Fibroblast of lung (primary cell): ENCODE data around the gene CLDN12. TPM values are rescaled to one million over a fixed set of nuclear protein-coding genes. Genes with fewer than 3 reads are reported as not detected.

Experiments
- DNase-seq, 2 donors: peaks; one replicate each; pipeline versions ENCODE4 v3.0.0 to v3.0.0-alpha.2; 2010; ENCODE audit warnings: low read depth in 2 of 2
- H2AFZ ChIP-seq: 2 replicates; pipeline ENCODE4 v1.5.1; 2012; ENCODE audit warnings: low read length, control low read depth, inconsistent platforms
- H3K27ac ChIP-seq: 2 replicates; pipeline ENCODE4 v1.5.1; 2011; ENCODE audit warnings: low read length, control low read depth; ENCODE audit not compliant: insufficient read depth
- H3K27me3 ChIP-seq: 2 replicates; pipeline ENCODE4 v1.5.1; 2011; ENCODE audit warnings: mild to moderate bottlenecking, low read length; ENCODE audit not compliant: control insufficient read depth, insufficient read depth
- H3K36me3 ChIP-seq: 2 replicates; pipeline ENCODE4 v1.5.1; 2011; ENCODE audit warnings: low read length; ENCODE audit not compliant: control insufficient read depth, insufficient read depth
- H3K4me1 ChIP-seq: 2 replicates; pipeline ENCODE4 v1.5.1; 2011; ENCODE audit warnings: low read length; ENCODE audit not compliant: control insufficient read depth, insufficient read depth; ENCODE audit errors: extremely low read depth
- H3K4me2 ChIP-seq: 2 replicates; pipeline ENCODE4 v1.5.1; 2011; ENCODE audit warnings: low read length, control low read depth; ENCODE audit not compliant: insufficient read depth; ENCODE audit errors: extremely low read depth
- H3K4me3 ChIP-seq, 4 experiments: fragments of 200-600 bp in 1 of 4; sonication (generic) in 1 of 4; replicated peaks in 1 of 4; 2 replicates each; pipeline ENCODE4 v1.5.1; 2011 to 2016; ENCODE audit warnings: low read length in 4 of 4, low read depth in 3 of 4, mild to moderate bottlenecking in 3 of 4, control low read depth in 2 of 4, inconsistent platforms in 1 of 4, mixed read lengths in 1 of 4; ENCODE audit not compliant: insufficient read depth in 1 of 4; ENCODE audit errors: control extremely low read depth in 1 of 4
- H3K79me2 ChIP-seq: 2 replicates; pipeline ENCODE4 v1.5.1; 2012; ENCODE audit warnings: mild to moderate bottlenecking, low read length, inconsistent platforms; ENCODE audit not compliant: control insufficient read depth, insufficient read depth
- H3K9ac ChIP-seq: 2 replicates; pipeline ENCODE4 v1.5.1; 2011; ENCODE audit warnings: mild to moderate bottlenecking, low read length, control low read depth; ENCODE audit not compliant: insufficient read depth
- H3K9me3 ChIP-seq: 2 replicates; pipeline ENCODE4 v1.5.1; 2012; ENCODE audit warnings: low read depth, low read length; ENCODE audit not compliant: control insufficient read depth, insufficient read depth
- H4K20me1 ChIP-seq: 2 replicates; pipeline ENCODE4 v1.5.1; 2011; ENCODE audit warnings: low read length; ENCODE audit not compliant: control insufficient read depth, insufficient read depth; ENCODE audit errors: extremely low read depth
- EZH2 ChIP-seq: IDR thresholded peaks from 2 replicates; pipeline ENCODE4 v1.5.1; 2012; ENCODE audit warnings: low read length, control low read depth, mild to moderate bottlenecking; ENCODE audit errors: missing control alignments
- polyA plus RNA-seq, 2 donors: library from polyadenylated mRNA; depleted of rRNA in 1 of 2; stranded (reverse) in 1 of 2; unstranded in 1 of 2; fragments of >200 nt; gene quantifications; 2 replicates each; pipeline ENCODE4 v1.2.1, GENCODE V29; 2011 to 2012; ENCODE audit warnings: missing spikeins in 1 of 2
- total RNA-seq: library from RNA; depleted of rRNA; stranded (reverse); fragments of >200 nt; gene quantifications from 2 replicates; pipeline ENCODE4 v1.2.1, GENCODE V29; 2014
- TF ChIP-seq, protein P1 (sequence below), 2 donors: IDR thresholded peaks in 1 of 2; conservative IDR thresholded peaks in 1 of 2; 1 replicate in 1 of 2; 2 replicates in 1 of 2; pipeline ENCODE4 v1.5.1; 2011 to 2012; ENCODE audit warnings: low read length in 2 of 2, control low read depth in 1 of 2, inconsistent platforms in 1 of 2, low read depth in 1 of 2, mild to moderate bottlenecking in 1 of 2

The CLDN12 gene
- total and polyA plus RNA-seq, 2 donors (not counting 1 experiment from before 2014, with no cell fraction given): 41.8 to 44.8 TPM

- no peak overlapping the region for H3K4me3 ChIP-seq
- no peak overlapping the region for H2AFZ ChIP-seq
- no peak overlapping the region for H3K27ac ChIP-seq
- H3K36me3 ChIP-seq: no peaks in the 10 kb centered on the region
- TF ChIP-seq, protein P1, sequence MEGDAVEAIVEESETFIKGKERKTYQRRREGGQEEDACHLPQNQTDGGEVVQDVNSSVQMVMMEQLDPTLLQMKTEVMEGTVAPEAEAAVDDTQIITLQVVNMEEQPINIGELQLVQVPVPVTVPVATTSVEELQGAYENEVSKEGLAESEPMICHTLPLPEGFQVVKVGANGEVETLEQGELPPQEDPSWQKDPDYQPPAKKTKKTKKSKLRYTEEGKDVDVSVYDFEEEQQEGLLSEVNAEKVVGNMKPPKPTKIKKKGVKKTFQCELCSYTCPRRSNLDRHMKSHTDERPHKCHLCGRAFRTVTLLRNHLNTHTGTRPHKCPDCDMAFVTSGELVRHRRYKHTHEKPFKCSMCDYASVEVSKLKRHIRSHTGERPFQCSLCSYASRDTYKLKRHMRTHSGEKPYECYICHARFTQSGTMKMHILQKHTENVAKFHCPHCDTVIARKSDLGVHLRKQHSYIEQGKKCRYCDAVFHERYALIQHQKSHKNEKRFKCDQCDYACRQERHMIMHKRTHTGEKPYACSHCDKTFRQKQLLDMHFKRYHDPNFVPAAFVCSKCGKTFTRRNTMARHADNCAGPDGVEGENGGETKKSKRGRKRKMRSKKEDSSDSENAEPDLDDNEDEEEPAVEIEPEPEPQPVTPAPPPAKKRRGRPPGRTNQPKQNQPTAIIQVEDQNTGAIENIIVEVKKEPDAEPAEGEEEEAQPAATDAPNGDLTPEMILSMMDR (conservative IDR thresholded peaks at IDR 0.05 in 1 of 2, IDR thresholded peaks at IDR 0.05 in 1 of 2; ENCODE audit: low read depth in 1 of 2, low read length in 2 of 2): no peak
- TF ChIP-seq EZH2: no peak
- no peaks in the 10 kb centered on the region for H3K4me1 ChIP-seq
- no peaks in the 10 kb centered on the region for H3K79me2 ChIP-seq
- no peak overlapping the region for H3K9ac ChIP-seq
- no peaks in the 10 kb centered on the region for H3K27me3 ChIP-seq
- no peak for DNase-seq
- H4K20me1 ChIP-seq: no peaks in the 10 kb centered on the region
- no peaks in the 10 kb centered on the region for H3K9me3 ChIP-seq
- no peak overlapping the region for H3K4me2 ChIP-seq
Observed at GRCh38 chr7:90432752-90433151, 29.5 kb downstream of the CLDN12 start.

DNA sequence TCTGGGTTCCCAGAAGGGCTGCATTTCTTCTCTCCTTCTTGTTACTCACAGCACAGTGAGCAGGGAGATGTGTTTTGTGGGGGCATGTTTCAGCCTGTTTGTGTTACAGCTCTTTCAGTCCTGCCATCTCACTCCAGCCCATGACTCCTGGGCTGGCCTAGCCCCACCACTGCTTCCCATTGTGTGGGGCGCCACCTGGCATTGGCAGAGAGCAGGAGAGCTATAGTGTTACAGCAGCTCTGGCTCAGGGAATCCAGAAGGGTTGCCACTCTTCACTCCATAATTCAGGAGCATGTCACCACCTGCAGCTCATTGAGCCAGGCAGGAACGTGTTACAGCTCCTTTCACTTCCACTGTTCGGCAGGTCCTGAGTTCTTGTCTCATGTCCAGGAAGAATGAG is 30.0 kb downstream of the CLDN12 start:
- H3K9me3 ChIP-seq: no peaks in the 10 kb centered on the region
- no peak overlapping the region for H3K4me2 ChIP-seq
- no peak for DNase-seq
- H2AFZ ChIP-seq: no peak overlapping the region
- H4K20me1 ChIP-seq: no peaks in the 10 kb centered on the region
- H3K4me1 ChIP-seq: no peaks in the 10 kb centered on the region
- no peaks in the 10 kb centered on the region for H3K36me3 ChIP-seq
- no peaks in the 10 kb centered on the region for H3K27me3 ChIP-seq
- H3K79me2 ChIP-seq: no peaks in the 10 kb centered on the region
- H3K4me3 ChIP-seq: no peak overlapping the region
- TF ChIP-seq, protein P1 (conservative IDR thresholded peaks at IDR 0.05 in 1 of 2, IDR thresholded peaks at IDR 0.05 in 1 of 2; ENCODE audit: low read depth in 1 of 2, low read length in 2 of 2): no peak
- TF ChIP-seq EZH2: no peak
- H3K27ac ChIP-seq: no peak overlapping the region
- H3K9ac ChIP-seq: no peak overlapping the region

GRCh38 chr7:90445633-90446032 is 42.4 kb downstream of the CLDN12 start:
- no peak for DNase-seq

More at GRCh38 chr7:90445633-90446032, 42.4 kb downstream of the CLDN12 start:
- Histone ChIP-seq H4K20me1 (no peaks in the 10 kb centered on the region), H3K36me3 (no peaks in the 10 kb centered on the region), H3K9me3 (no peaks in the 10 kb centered on the region), H3K27me3 (no peaks in the 10 kb centered on the region), H2AFZ (no peak overlapping the region), H3K4me2 (no peak overlapping the region), H3K4me3 (no peak overlapping the region), H3K27ac (no peak overlapping the region), H3K9ac (no peak overlapping the region), H3K4me1 (no peaks in the 10 kb centered on the region), H3K79me2 (no peaks in the 10 kb centered on the region)
- TF ChIP-seq EZH2: no peak
- TF ChIP-seq, protein P1 (conservative IDR thresholded peaks at IDR 0.05 in 1 of 2, IDR thresholded peaks at IDR 0.05 in 1 of 2; ENCODE audit: low read depth in 1 of 2, low read length in 2 of 2): no peak
